ENCODE measurements around the gene LAMA1.

- TF ChIP-seq USF2 (IDR thresholded peaks at IDR 0.05; ENCODE audit: low read depth, low read length): no peak
- TF ChIP-seq CTCF (conservative IDR thresholded peaks at IDR 0.05; ENCODE audit: low read depth, low read length): no peak
- TF ChIP-seq RAD21 (IDR thresholded peaks at IDR 0.05; ENCODE audit: low read length): no peak
- TF ChIP-seq POLR2A (IDR thresholded peaks at IDR 0.05; ENCODE audit: low read depth, low read length): no peak
- TF ChIP-seq SMC3 (IDR thresholded peaks at IDR 0.05; ENCODE audit: low read depth, low read length): no peak
- TF ChIP-seq RFX5 (IDR thresholded peaks at IDR 0.05; ENCODE audit: low read depth, low read length): no peak
- TF ChIP-seq CEBPB (IDR thresholded peaks at IDR 0.05; ENCODE audit: low read depth, low read length): no peak
- TF ChIP-seq NFE2L2 (IDR thresholded peaks at IDR 0.05; ENCODE audit: low read depth, low read length): no peak
- no peak for TF ChIP-seq ELK1 (IDR thresholded peaks at IDR 0.05; ENCODE audit: borderline replicate concordance, low read depth, low read length)
- no peak for TF ChIP-seq RCOR1 (IDR thresholded peaks at IDR 0.05; ENCODE audit: insufficient replicate concordance, low read length)
- no peak for TF ChIP-seq CHD1 (IDR thresholded peaks at IDR 0.05; ENCODE audit: low read depth, low read length)
- no peak for TF ChIP-seq FOS (IDR thresholded peaks at IDR 0.05; ENCODE audit: low read depth, low read length)
Observed at GRCh38 chr18:7066965-7067555, 50.5 kb downstream of the LAMA1 start.
